ENCODE results near the gene KIAA1328.

GRCh38 chr18:37180086-37180485, 351.2 kb downstream of the KIAA1328 start:
- TF ChIP-seq POLR2AphosphoS5 (IDR thresholded peaks at IDR 0.05) (no peak), RAD21 (conservative IDR thresholded peaks at IDR 0.05) (no peak), CTCF (IDR thresholded peaks at IDR 0.05; ENCODE audit: poor library complexity, severe bottlenecking) (no peak), EZH2 (IDR thresholded peaks at IDR 0.05; ENCODE audit: borderline replicate concordance, insufficient read depth, low read length, poor library complexity, severe bottlenecking) (no peak), EP300 (conservative IDR thresholded peaks at IDR 0.05; ENCODE audit: poor library complexity, severe bottlenecking) (no peak), SMC3 (conservative IDR thresholded peaks at IDR 0.05; ENCODE audit: poor library complexity) (no peak), MXI1 (conservative IDR thresholded peaks at IDR 0.05; ENCODE audit: poor library complexity, severe bottlenecking) (no peak), REST (IDR thresholded peaks at IDR 0.05; ENCODE audit: borderline replicate concordance) (no peak)

Measured in neural cell (in vitro differentiated cells).